ENCODE measurements around the gene B4GAT1. TPM values are rescaled to one million over a fixed set of nuclear protein-coding genes. Genes with fewer than 3 reads are reported as not detected.

The B4GAT1 gene
- polyA plus RNA-seq, 3 donors, result 0.75 to 1.7 (median 1.7) TPM

DNA sequence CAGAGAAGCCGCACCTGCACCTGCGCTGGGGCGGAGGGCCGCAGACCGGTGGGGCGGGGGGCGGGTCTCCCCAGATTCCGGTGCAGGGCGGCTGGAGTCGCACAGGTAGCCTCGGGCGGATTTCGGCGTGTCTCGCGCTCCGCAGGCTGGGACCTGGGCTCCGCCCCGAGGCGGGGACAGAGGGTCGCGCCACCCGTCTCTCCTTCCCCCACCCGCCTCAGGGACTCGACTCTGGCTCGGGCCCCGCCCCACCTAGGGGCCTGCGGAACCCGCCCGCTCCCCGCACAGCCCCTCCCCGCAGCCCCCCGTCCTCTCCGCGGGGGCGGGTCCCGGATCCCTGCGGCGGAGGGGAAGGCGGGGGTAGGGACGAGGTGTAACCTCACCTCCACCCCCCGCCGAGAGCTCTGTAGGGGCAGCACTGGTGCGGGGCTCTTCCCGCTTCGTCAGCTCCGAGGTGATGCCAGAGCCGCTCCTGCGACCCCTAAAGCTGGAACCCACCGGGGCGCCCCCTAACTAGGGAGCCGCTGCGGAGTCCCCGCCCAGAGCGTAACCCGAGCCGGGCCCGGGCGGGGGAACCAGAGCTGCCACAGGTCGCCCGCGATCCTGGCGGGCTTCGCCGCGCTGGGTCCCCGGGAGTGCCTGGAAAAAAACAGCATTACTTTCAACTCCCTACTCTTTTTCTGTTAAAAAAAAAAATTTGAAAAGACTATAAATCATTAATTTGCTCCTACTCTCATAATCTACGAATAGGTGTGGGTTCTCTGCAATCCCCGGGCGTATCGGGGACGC, 24.4 kb upstream of the B4GAT1 start, which contains the start of gene SLC29A2:
Gene SLC29A2, minus strand, starts transcription at position 134 of the 789 bp plus-strand sequence. CDS start 169 bp downstream, outside the sequence.
- peaks cover 10 to 40% of the 10 kb centered on the region in 2 donors for H3K27me3 ChIP-seq (ENCODE audit: control insufficient read depth in 2 of 2, insufficient read depth in 2 of 2, low read length in 2 of 2)
- H3K4me3 ChIP-seq (replicated peaks in 1 of 3; ENCODE audit: low read depth in 2 of 3, low read length in 3 of 3), result peak within 1 kb of the TSS; percentile 52 to 81 (median 53)
- TF ChIP-seq, protein P1, sequence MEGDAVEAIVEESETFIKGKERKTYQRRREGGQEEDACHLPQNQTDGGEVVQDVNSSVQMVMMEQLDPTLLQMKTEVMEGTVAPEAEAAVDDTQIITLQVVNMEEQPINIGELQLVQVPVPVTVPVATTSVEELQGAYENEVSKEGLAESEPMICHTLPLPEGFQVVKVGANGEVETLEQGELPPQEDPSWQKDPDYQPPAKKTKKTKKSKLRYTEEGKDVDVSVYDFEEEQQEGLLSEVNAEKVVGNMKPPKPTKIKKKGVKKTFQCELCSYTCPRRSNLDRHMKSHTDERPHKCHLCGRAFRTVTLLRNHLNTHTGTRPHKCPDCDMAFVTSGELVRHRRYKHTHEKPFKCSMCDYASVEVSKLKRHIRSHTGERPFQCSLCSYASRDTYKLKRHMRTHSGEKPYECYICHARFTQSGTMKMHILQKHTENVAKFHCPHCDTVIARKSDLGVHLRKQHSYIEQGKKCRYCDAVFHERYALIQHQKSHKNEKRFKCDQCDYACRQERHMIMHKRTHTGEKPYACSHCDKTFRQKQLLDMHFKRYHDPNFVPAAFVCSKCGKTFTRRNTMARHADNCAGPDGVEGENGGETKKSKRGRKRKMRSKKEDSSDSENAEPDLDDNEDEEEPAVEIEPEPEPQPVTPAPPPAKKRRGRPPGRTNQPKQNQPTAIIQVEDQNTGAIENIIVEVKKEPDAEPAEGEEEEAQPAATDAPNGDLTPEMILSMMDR (IDR thresholded peaks at IDR 0.05), result no peak
- Mint-ChIP-seq H3K27ac (peak within 1 kb of the TSS in 4 of 7 donors; percentile 5 to 63 (median 47)), H3K9me3 (peaks cover 0 to 11% (median 2%) of the 10 kb centered on the region in 7 donors), H3K4me1 (peaks cover 12% of the 10 kb centered on the region), H3K27me3 (ENCODE audit: low read depth in 3 of 3) (peaks cover 31 to 44% (median 36%) of the 10 kb centered on the region in 3 donors), H3K4me3 (peak within 1 kb of the TSS; percentile 81 to 90), H3K36me3 (peaks cover 0 to 3% of the 10 kb centered on the region in 2 donors)
- H3K9me3 ChIP-seq (replicated peaks in 1 of 2; ENCODE audit: control insufficient read depth in 1 of 2, insufficient read depth in 1 of 2, low read length in 2 of 2), result no peaks in the 10 kb centered on the region
- peak within 1 kb of the TSS; percentile 91 for H2AFZ ChIP-seq (ENCODE audit: insufficient read depth, low read depth, low read length, poor library complexity, severe bottlenecking)
- whole genome bisulfite sequencing (ENCODE audit: insufficient coverage), result under 1% methylated on average over 40 of the region's 72 CpGs
- peak within 1 kb of the TSS; percentile 62 for H3K9ac ChIP-seq (ENCODE audit: insufficient read depth, low read length, poor library complexity, severe bottlenecking)
- no peak for DNase-seq
- H3K4me2 ChIP-seq (replicated peaks; ENCODE audit: extremely low read depth, low read length, poor library complexity, severe bottlenecking), result peak within 1 kb of the TSS; percentile 91
- no peak within 1 kb of the TSS for H3K27ac ChIP-seq (ENCODE audit: low read depth in 1 of 2, low read length in 2 of 2)
- peaks cover 17 to 20% of the 10 kb centered on the region in 2 donors for H3K4me1 ChIP-seq (ENCODE audit: control insufficient read depth in 1 of 2, insufficient read depth in 2 of 2, low read length in 2 of 2)
- no peaks in the 10 kb centered on the region for H3K79me2 ChIP-seq (ENCODE audit: insufficient read depth, low read length)
- H4K20me1 ChIP-seq (ENCODE audit: insufficient read depth, low read length), result no peaks in the 10 kb centered on the region
- intact Hi-C loops (cut with micrococcal nuclease), result no loop called here
- H3K36me3 ChIP-seq (replicated peaks in 1 of 2; ENCODE audit: control insufficient read depth in 1 of 2, insufficient read depth in 2 of 2, low read length in 2 of 2), result no peaks in the 10 kb centered on the region

DNA sequence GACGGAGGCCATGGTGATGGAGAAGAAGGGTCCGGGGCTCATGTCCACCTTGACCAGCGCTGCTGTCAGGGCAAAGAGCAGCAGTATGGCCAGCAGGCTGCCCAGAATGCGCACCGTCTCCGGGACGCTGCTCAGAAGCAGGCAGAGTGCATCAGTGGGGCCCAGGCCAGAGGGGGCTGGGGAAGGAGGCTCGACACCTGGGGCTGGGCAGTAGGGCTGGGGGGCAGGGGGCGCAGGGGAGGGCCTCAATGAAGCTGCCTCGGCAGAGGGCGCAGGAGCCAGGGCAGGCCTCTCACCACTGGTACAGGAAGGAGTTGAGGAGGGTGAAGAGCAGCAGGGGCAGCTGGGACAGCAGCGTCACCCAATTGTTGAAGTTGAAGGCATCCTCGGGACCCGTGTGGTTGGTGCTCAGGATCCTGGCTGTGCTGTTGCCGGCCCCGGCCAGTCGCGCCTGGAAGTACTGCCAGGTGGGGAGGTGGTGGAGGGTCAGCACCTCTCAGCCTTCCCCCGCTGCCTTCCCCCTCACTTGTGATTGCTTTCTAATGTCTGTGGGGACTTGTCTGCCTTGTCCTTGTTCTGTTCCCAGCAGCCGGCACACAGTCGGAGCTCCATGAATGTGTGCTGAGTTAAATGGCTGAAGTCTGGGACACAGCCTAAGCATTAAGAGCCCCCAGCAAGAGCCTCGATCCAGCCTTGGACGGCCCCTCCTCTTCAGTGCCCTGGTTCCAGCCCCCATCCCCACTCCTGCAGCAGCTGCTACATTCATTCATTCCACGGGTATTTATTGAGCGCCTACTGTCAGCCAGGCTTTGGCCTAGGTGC, 21.9 kb upstream of the B4GAT1 start:
- Histone ChIP-seq H3K27ac (ENCODE audit: low read depth in 1 of 2, low read length in 2 of 2) (no peak overlapping the region), H3K4me2 (replicated peaks; ENCODE audit: extremely low read depth, low read length, poor library complexity, severe bottlenecking) (no peak overlapping the region)
- peaks cover 0 to 11% (median 2%) of the 10 kb centered on the region in 7 donors for H3K9me3 Mint-ChIP-seq

More for the DNA sequence above, 21.9 kb upstream of the B4GAT1 start:
- Histone ChIP-seq H3K9ac (ENCODE audit: insufficient read depth, low read length, poor library complexity, severe bottlenecking) (no peak overlapping the region), H3K27me3 (ENCODE audit: control insufficient read depth in 2 of 2, insufficient read depth in 2 of 2, low read length in 2 of 2) (peaks cover 10 to 36% of the 10 kb centered on the region in 2 donors), H4K20me1 (ENCODE audit: insufficient read depth, low read length) (no peaks in the 10 kb centered on the region), H3K9me3 (replicated peaks in 1 of 2; ENCODE audit: control insufficient read depth in 1 of 2, insufficient read depth in 1 of 2, low read length in 2 of 2) (no peaks in the 10 kb centered on the region), H3K4me3 (replicated peaks in 1 of 3; ENCODE audit: low read depth in 2 of 3, low read length in 3 of 3) (no peak overlapping the region), H3K36me3 (replicated peaks in 1 of 2; ENCODE audit: control insufficient read depth in 1 of 2, insufficient read depth in 2 of 2, low read length in 2 of 2) (no peaks in the 10 kb centered on the region), H3K79me2 (ENCODE audit: insufficient read depth, low read length) (no peaks in the 10 kb centered on the region), H3K4me1 (ENCODE audit: control insufficient read depth in 1 of 2, insufficient read depth in 2 of 2, low read length in 2 of 2) (peaks cover 17 to 20% of the 10 kb centered on the region in 2 donors), H2AFZ (ENCODE audit: insufficient read depth, low read depth, low read length, poor library complexity, severe bottlenecking) (no peak overlapping the region)
- no peak for DNase-seq
- TF ChIP-seq, protein P1 (IDR thresholded peaks at IDR 0.05), result no peak
- Mint-ChIP-seq H3K27ac (no peak overlapping the region), H3K4me3 (no peak overlapping the region), H3K27me3 (ENCODE audit: low read depth in 3 of 3) (peaks cover 29 to 42% (median 34%) of the 10 kb centered on the region in 3 donors), H3K4me1 (peaks cover 12% of the 10 kb centered on the region), H3K36me3 (peaks cover 0 to 3% of the 10 kb centered on the region in 2 donors)
- intact Hi-C loops (cut with micrococcal nuclease), result no loop called here
- WGBS (ENCODE audit: insufficient coverage), result 94% methylated on average over 22 of the region's 25 CpGs

All from CD14-positive monocyte (primary cell).